Bone marrow (tissue), 2 donors: Measurements from ENCODE around the gene OR6T1.

ENCODE experiments used
- DNase-seq, 2 donors: peaks; one replicate each; lab custom pipeline; 2025; lab: John Stamatoyannopoulos, UW

OR6T1 gene

GRCh38 chr11:123943738-123944137, at the start of gene OR6T1:
TSS of gene OR6T1 (minus strand) at chr11:123943838. CDS start at chr11:123943838, 0 bp downstream.
- DNase-seq = no peak

- no peak for DNase-seq
These were observed 35.7 kb upstream of the OR6T1 start for GRCh38 chr11:123979311-123979710.

- no peak for DNase-seq
These were observed 34.2 kb upstream of the OR6T1 start, which contains the start of gene OR10S1 for GRCh38 chr11:123977731-123978347. TSS of gene OR10S1 (minus strand) at chr11:123977781. CDS start at chr11:123977664, 117 bp downstream.

- DNase-seq = no peak
These were observed 33.3 kb upstream of the OR6T1 start for GRCh38 chr11:123976770-123977560.

- no peak for DNase-seq
These were observed 30.2 kb upstream of the OR6T1 start for GRCh38 chr11:123973816-123974215.

GRCh38 chr11:123956752-123957151, 13.1 kb upstream of the OR6T1 start:
- no peak for DNase-seq

GRCh38 chr11:123945132-123945531, 1.5 kb upstream of the OR6T1 start:
- no peak for DNase-seq

GRCh38 chr11:123942413-123942812, 1.2 kb downstream of the OR6T1 start:
- DNase-seq = no peak

- DNase-seq = no peak
These were observed 4.3 kb downstream of the OR6T1 start, which contains the start of gene OR4D5 for GRCh38 chr11:123939317-123939716. TSS of gene OR4D5 (plus strand) at chr11:123939617. CDS start at chr11:123939617, 0 bp downstream.

- no peak for DNase-seq
These were observed 19.6 kb downstream of the OR6T1 start for GRCh38 chr11:123924027-123924426.

GRCh38 chr11:123920943-123921342, 22.7 kb downstream of the OR6T1 start:
- DNase-seq = no peak

- DNase-seq = no peak
These were observed 37.8 kb downstream of the OR6T1 start for GRCh38 chr11:123905826-123906225.

- no peak for DNase-seq
These were observed 38.7 kb downstream of the OR6T1 start for GRCh38 chr11:123904932-123905331.

GRCh38 chr11:123903932-123904331, 39.7 kb downstream of the OR6T1 start:
- DNase-seq = no peak

GRCh38 chr11:123901867-123902266, 41.8 kb downstream of the OR6T1 start, which contains the start of gene OR8D4:
TSS of gene OR8D4 (plus strand) at chr11:123902167. CDS start at chr11:123906432, 4,265 bp downstream.
- DNase-seq = no peak

- no peak for DNase-seq
These were observed 43.8 kb downstream of the OR6T1 start for GRCh38 chr11:123899792-123900191.
